ENCODE measurements around the gene TSG101.

TSG101 gene

DNA sequence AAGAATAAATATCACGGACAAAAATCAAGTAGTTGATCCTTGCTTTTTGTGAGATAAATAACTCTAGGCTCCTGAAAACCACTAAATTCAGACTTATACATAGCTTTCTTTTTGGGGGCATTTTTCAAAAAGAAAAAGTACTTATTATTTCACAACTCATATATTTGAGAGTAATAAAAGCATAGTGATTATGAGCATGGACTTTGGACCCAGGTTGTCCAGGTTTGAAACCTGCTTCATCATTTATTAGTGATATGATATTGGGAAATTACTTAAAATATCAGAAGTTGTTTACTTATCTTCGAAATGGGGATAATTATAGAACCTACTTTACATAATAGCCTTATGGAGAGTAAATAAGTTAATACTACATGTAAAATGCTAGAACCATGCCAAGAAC lies 88.1 kb downstream of the TSG101 start:
- DNase-seq (ENCODE audit: extremely low spot score, insufficient read length, low read depth) (no peak), FAIRE-seq (no peak)

All from GM18507 (cell line).